ENCODE measurements around the gene TMEM80. TPM values are rescaled to one million over a fixed set of nuclear protein-coding genes. Genes with fewer than 3 reads are reported as not detected.

TMEM80 gene
- total and polyA plus RNA-seq, 4 donors, result 5.1 to 12.4 (median 8.2) TPM

DNA sequence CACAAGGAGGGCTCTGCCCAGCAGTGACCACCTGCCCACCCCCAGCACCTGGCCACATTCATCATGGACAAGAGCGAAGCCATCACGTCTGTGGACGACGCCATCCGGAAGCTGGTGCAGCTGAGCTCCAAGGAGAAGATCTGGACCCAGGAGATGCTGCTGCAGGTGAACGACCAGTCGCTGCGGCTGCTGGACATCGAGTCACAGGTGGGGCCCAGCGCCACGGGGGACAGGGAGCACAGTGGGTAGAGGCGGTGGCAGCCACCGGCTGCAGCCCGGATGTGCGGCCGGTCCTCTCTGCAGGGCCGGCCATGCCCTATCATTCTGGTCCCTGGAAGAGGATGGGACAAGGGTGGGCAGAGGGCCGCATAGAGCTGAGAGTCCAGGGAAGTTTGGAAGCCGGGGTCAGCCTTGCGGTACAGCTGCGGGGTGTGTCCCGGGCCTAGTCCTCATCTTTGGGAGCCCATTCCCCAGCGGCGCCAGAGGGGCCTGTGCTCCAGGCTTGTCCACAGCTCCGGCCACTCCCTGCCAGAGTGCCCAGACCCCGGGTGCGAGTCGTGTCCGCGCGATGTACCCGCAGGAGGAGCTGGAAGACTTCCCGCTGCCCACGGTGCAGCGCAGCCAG, 24.5 kb downstream of the TMEM80 start:
- WGBS, result 84% methylated on average over 35 of the region's 35 CpGs
- no peak for DNase-seq (ENCODE audit: low spot score)

DNA sequence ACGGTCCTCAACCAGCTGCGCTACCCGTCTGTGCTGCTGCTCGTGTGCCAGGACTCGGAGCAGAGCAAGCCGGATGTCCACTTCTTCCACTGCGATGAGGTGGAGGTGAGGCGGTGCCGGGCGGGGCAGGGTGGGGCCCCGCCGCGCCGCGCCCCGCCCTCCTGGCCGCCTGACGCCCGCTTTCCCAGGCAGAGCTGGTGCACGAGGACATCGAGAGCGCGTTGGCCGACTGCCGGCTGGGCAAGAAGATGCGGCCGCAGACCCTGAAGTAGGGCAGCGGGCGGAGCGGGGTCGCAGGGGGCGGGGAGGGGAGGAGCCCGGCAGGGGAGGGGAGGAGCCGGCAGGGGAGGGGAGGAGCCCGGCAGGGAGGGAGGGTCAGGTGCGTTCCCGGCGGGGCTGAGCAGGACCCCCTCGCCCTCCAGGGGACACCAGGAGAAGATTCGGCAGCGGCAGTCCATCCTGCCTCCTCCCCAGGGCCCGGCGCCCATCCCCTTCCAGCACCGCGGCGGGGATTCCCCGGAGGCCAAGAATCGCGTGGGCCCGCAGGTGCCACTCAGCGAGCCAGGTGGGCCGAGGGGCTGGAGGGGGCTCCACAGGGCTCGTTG, 25.1 kb downstream of the TMEM80 start:
- TF ChIP-seq, protein P1, sequence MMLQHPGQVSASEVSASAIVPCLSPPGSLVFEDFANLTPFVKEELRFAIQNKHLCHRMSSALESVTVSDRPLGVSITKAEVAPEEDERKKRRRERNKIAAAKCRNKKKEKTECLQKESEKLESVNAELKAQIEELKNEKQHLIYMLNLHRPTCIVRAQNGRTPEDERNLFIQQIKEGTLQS (IDR thresholded peaks at IDR 0.05), result no peak
- TF ChIP-seq FOXA1 (IDR thresholded peaks at IDR 0.05) (no peak), YY1 (IDR thresholded peaks at IDR 0.05) (no peak), HNF4G (IDR thresholded peaks at IDR 0.05) (no peak), JUND (IDR thresholded peaks at IDR 0.05) (no peak), TAF1 (conservative IDR thresholded peaks at IDR 0.05) (no peak), EGR1 (IDR thresholded peaks at IDR 0.05; ENCODE audit: low read depth in 2 of 2) (no peak), RAD21 (IDR thresholded peaks at IDR 0.05) (no peak)
- TF ChIP-seq, protein P2, sequence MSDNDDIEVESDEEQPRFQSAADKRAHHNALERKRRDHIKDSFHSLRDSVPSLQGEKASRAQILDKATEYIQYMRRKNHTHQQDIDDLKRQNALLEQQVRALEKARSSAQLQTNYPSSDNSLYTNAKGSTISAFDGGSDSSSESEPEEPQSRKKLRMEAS (IDR thresholded peaks at IDR 0.05), result no peak
- TF ChIP-seq, protein P3, sequence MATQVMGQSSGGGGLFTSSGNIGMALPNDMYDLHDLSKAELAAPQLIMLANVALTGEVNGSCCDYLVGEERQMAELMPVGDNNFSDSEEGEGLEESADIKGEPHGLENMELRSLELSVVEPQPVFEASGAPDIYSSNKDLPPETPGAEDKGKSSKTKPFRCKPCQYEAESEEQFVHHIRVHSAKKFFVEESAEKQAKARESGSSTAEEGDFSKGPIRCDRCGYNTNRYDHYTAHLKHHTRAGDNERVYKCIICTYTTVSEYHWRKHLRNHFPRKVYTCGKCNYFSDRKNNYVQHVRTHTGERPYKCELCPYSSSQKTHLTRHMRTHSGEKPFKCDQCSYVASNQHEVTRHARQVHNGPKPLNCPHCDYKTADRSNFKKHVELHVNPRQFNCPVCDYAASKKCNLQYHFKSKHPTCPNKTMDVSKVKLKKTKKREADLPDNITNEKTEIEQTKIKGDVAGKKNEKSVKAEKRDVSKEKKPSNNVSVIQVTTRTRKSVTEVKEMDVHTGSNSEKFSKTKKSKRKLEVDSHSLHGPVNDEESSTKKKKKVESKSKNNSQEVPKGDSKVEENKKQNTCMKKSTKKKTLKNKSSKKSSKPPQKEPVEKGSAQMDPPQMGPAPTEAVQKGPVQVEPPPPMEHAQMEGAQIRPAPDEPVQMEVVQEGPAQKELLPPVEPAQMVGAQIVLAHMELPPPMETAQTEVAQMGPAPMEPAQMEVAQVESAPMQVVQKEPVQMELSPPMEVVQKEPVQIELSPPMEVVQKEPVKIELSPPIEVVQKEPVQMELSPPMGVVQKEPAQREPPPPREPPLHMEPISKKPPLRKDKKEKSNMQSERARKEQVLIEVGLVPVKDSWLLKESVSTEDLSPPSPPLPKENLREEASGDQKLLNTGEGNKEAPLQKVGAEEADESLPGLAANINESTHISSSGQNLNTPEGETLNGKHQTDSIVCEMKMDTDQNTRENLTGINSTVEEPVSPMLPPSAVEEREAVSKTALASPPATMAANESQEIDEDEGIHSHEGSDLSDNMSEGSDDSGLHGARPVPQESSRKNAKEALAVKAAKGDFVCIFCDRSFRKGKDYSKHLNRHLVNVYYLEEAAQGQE (IDR thresholded peaks at IDR 0.05), result no peak
- H3K27ac ChIP-seq (ENCODE audit: low read depth in 1 of 2, low read length in 2 of 2), result no peak overlapping the region
- peaks cover 0 to 13% (median 5%) of the 10 kb centered on the region in 4 donors for H3K4me1 ChIP-seq (ENCODE audit: control insufficient read depth in 4 of 4, insufficient read depth in 4 of 4, low read length in 3 of 4)
- H3K9me3 ChIP-seq (ENCODE audit: control insufficient read depth in 4 of 4, low read length in 3 of 4), result no peaks in the 10 kb centered on the region
- peak overlapping the region in 1 of 3 donors; percentile 22 for H3K4me3 ChIP-seq (ENCODE audit: low read depth in 1 of 3, low read length in 3 of 3)
- H3K36me3 ChIP-seq (ENCODE audit: control insufficient read depth in 4 of 4, insufficient read depth in 3 of 4, low read depth in 1 of 4, low read length in 3 of 4), result peaks cover 2 to 37% (median 20%) of the 10 kb centered on the region in 4 donors
- 58% methylated on average over 53 of the region's 53 CpGs for whole genome bisulfite sequencing
- H3K9ac ChIP-seq (ENCODE audit: low read depth in 1 of 2, low read length in 2 of 2), result no peak overlapping the region
- DNase-seq (ENCODE audit: low spot score), result no peak
- H3K27me3 ChIP-seq (ENCODE audit: control insufficient read depth in 4 of 4, insufficient read depth in 4 of 4, low read length in 3 of 4), result no peaks in the 10 kb centered on the region

More for the DNA sequence above, 24.5 kb downstream of the TMEM80 start:
- no peak overlapping the region for H3K27ac ChIP-seq (ENCODE audit: low read depth in 1 of 2, low read length in 2 of 2)
- no peak overlapping the region for H3K4me3 ChIP-seq (ENCODE audit: low read depth in 1 of 3, low read length in 3 of 3)
- H3K9ac ChIP-seq (ENCODE audit: low read depth in 1 of 2, low read length in 2 of 2), result no peak overlapping the region
- no peaks in the 10 kb centered on the region for H3K9me3 ChIP-seq (ENCODE audit: control insufficient read depth in 4 of 4, low read length in 3 of 4)
- no peaks in the 10 kb centered on the region for H3K27me3 ChIP-seq (ENCODE audit: control insufficient read depth in 4 of 4, insufficient read depth in 4 of 4, low read length in 3 of 4)
- TF ChIP-seq, protein P4, sequence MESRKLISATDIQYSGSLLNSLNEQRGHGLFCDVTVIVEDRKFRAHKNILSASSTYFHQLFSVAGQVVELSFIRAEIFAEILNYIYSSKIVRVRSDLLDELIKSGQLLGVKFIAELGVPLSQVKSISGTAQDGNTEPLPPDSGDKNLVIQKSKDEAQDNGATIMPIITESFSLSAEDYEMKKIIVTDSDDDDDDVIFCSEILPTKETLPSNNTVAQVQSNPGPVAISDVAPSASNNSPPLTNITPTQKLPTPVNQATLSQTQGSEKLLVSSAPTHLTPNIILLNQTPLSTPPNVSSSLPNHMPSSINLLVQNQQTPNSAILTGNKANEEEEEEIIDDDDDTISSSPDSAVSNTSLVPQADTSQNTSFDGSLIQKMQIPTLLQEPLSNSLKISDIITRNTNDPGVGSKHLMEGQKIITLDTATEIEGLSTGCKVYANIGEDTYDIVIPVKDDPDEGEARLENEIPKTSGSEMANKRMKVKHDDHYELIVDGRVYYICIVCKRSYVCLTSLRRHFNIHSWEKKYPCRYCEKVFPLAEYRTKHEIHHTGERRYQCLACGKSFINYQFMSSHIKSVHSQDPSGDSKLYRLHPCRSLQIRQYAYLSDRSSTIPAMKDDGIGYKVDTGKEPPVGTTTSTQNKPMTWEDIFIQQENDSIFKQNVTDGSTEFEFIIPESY (IDR thresholded peaks at IDR 0.05), result no peak
- TF ChIP-seq JUND (IDR thresholded peaks at IDR 0.05) (no peak), HNF4A (conservative IDR thresholded peaks at IDR 0.05) (no peak)
- TF ChIP-seq, protein P5, sequence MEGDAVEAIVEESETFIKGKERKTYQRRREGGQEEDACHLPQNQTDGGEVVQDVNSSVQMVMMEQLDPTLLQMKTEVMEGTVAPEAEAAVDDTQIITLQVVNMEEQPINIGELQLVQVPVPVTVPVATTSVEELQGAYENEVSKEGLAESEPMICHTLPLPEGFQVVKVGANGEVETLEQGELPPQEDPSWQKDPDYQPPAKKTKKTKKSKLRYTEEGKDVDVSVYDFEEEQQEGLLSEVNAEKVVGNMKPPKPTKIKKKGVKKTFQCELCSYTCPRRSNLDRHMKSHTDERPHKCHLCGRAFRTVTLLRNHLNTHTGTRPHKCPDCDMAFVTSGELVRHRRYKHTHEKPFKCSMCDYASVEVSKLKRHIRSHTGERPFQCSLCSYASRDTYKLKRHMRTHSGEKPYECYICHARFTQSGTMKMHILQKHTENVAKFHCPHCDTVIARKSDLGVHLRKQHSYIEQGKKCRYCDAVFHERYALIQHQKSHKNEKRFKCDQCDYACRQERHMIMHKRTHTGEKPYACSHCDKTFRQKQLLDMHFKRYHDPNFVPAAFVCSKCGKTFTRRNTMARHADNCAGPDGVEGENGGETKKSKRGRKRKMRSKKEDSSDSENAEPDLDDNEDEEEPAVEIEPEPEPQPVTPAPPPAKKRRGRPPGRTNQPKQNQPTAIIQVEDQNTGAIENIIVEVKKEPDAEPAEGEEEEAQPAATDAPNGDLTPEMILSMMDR (IDR thresholded peaks at IDR 0.05; ENCODE audit: low read depth, low read length, missing input control), result no peak
- H3K36me3 ChIP-seq (ENCODE audit: control insufficient read depth in 4 of 4, insufficient read depth in 3 of 4, low read depth in 1 of 4, low read length in 3 of 4), result peaks cover 2 to 35% (median 20%) of the 10 kb centered on the region in 4 donors
- H3K4me1 ChIP-seq (ENCODE audit: control insufficient read depth in 4 of 4, insufficient read depth in 4 of 4, low read length in 3 of 4), result peaks cover 3 to 13% (median 7%) of the 10 kb centered on the region in 4 donors

All from liver (tissue), 9 donors.